GM19455 (cell line): ENCODE data around the gene FGD5.

Experiments used
- ATAC-seq: cut with Tn5 transposase; IDR thresholded peaks from one replicate; pipeline ENCODE4 v1.9.1; 2021; ENCODE audit not compliant: unreplicated experiment

Gene FGD5

DNA sequence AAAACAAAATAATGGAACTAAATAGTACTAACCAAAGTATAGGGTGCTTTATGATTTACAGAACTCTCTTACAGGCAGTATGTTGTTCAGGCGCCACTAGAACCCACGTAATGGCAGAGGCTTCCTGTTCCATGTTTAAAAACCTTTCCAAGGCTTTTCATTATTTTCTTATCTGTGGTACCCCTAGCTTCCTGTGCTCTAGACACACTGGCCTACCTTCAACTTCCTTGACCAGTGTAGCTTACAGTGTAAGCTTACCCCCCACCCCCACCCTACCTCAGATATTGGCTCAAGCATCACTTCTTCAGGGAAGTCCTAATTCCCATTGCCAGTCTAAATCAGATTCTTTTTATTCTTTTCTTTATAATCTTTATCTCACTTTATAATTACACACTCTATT lies 131.5 kb downstream of the FGD5 start:
- ATAC-seq, result no peak

DNA sequence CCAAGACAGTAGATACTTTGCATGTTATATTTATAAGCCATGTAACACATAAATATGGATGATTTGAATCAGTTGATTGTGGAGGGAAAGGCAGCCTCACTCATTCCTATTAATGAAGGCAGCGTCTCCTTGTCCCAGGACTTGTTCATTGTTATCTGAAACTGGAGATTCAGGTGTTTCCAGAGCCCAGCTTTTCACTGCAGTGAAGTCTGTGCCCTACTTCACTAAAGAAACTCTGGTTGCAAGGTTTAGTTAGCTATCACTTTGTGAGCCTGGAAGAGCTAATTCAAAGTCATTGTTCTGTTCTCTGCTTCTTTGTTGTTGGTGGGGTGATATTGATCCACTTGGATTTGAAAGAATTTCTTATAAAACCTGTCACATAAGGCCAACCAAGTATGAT lies 138.4 kb downstream of the FGD5 start:
- no peak for ATAC-seq

DNA sequence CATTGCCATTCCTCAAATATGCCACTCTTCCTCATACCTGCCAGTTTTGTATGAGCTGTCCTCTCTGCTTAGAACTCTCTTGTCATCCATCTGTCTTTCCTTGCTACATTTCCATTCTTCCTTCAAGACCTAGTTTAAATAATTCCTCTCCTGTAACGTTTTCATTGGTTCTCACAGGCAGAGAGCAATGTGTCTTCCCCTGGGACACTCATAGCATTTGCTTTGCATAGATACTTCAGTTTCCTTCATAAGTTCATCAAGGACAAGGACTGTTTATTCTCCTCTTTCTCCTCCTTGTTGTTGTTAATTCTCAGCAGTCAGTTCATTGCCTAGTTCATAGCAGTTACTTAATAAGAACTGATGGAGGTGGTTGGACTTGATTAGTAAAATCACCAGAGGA lies 139.2 kb downstream of the FGD5 start:
- no peak for ATAC-seq

DNA sequence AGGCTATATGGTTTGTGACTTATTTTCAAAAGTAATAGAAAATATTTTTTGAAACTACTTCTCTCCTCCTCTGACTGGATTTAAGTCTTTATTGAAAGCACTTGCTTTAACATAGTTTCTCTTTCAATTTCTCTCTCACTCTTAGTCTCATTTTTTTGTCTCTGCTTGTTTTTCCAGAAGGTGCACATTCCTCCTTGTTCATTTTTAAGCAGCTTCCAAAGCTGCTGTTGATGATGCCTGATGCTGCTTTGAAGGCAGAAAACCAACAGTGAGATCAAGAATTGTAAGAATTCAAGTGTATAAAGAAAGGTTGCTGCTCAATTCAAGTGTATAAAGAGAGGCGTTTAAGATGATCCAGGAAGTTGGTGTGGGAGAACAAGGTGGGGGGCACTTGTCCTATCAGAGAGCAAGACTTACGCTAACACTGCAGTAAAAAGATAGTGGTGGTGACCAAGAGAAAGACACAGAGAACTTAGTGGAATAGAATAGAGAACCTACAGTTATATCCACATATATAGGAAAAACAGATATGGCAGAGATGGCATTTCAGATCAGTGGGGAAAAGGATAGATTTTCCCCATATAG lies 140.7 kb downstream of the FGD5 start:
- no peak for ATAC-seq

DNA sequence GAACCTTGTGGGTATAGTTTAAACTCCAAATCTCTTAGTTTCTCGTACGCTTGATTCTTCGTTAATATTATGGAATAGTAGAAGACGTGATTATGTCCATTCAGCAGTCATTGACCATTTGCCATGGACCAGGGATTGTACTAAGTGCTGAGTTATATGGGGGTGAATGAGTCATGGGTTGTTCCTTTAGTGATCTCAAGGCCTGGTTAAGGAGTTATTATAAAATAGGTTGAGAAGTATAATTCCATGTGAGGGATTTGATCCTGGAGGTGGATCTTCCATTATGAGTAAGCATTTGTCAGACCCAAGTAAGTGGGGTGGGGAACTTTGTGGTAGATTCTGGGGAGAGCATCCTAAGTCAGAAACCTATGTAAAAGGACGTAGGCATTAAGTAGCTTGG lies 144.0 kb downstream of the FGD5 start:
- no peak for ATAC-seq

DNA sequence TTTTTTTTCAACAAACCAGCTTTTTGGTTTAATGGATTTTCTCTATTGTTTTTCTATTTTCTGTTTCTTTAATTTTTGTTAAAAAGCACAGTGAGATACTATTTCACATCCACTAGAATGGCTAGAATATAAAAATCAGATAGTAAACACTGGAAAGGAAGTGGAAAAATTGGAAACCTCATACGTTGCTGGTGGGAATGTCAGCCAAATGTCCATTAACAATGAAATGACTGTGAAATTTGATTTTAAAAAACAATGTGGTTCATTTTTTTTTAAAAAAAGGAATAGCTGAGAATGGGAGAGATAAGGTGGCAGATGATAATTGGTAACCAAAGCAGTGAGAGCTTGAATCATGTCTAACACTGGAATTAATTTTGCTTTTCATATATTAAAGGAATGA lies 148.5 kb downstream of the FGD5 start:
- ATAC-seq, result no peak

DNA sequence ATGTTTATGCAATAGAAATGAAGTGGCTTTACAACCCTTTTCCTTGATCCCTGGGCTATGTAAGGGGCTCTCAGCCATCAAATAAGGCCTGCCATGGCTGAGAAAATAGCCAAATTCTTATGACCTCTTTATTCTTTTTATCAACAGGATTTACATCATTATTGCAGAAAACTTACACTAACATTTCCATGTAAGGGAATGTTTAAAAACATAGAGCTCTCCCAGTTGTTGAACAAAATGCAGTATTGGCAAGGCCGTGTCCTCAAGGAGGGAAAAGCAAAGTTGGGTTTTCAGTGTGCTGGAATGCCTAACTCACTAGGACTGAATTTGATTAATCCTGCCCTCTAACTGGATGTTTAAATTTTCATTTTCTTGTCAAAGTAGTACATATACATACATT lies 150.9 kb downstream of the FGD5 start:
- ATAC-seq, result no peak

DNA sequence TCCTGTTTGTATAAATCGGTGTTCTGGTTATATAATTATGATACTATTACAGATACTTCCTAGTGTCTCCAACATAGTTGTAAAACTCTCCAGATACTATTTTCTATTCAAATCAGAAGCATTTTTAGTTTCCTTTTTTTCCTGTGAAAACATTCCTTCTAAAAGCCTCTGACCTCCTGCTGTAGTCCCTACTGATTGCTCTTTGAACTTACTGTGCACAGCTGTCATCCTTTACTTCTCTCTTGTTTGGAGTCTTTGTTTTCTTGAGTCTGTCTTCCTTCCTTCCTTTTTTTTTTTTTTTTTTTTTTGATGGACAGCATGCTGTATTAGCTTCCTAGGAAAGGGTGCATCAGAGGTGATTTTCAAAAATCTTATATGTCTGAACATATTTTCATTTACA lies 157.6 kb downstream of the FGD5 start:
- ATAC-seq, result no peak

DNA sequence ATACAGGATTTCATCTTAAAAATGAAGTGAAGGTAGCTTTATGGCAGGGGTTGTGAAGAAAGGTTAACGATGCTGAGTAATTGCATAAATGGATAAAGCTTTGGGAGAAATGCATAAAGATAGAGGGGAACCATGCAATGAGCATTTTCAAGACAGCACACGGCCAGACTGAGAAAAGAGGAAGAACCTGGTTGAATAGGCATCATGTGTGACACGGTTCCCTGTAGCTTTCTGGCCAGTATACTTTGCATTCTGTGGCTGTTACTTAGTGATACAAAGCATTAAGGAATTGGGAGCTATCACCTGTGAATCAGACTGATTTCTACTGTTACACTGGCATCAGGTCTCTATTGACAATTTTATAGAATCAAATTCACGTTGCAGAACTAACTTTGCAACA lies 161.9 kb downstream of the FGD5 start:
- no peak for ATAC-seq
